Measurements from ENCODE around the gene AK1.

AK1 gene

DNA sequence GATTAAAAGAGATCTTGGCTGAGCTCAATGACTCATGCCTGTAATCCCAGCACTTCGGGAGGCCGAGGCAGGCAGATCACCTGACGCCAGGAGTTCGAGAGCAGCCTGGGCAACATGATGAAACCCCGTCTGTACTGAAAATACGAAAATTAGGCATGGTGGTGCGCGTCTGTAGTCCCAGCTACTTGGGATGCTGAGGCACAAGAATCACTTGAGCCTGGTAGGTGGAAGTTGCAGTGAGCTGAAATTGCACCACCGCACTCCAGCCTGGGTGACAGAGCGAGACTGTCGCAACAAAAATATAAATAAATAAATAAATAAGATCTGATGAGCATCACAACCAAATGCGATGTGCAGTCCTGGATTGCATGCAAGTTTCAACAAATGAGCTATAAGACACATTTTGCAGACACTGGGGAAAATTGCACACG is 14.3 kb downstream of the AK1 start:
- Histone ChIP-seq H3F3A (ENCODE audit: low read depth) (peaks cover 28% of the 10 kb centered on the region; the same call in 1 of the 2 replicates), H3K4me3 (ENCODE audit: low read length, poor library complexity, severe bottlenecking) (no peak overlapping the region), H3K79me2 (ENCODE audit: insufficient read depth, low read length) (no peaks in the 10 kb centered on the region), H3K27me3 (ENCODE audit: insufficient read depth, low read length, poor library complexity, severe bottlenecking) (no peaks in the 10 kb centered on the region), H2AFZ (ENCODE audit: low read length) (no peak overlapping the region), H4K20me1 (ENCODE audit: insufficient read depth, low read length, poor library complexity, severe bottlenecking) (no peaks in the 10 kb centered on the region), H3K9me3 (ENCODE audit: insufficient read depth, low read depth, low read length) (no peaks in the 10 kb centered on the region), H3K9me2 (replicated peaks; ENCODE audit: low read depth, low read length) (no peaks in the 10 kb centered on the region), H3K4me1 (ENCODE audit: insufficient read depth, low read length, poor library complexity, severe bottlenecking) (peaks cover 76% of the 10 kb centered on the region), H3K36me3 (ENCODE audit: insufficient read depth, low read length) (no peaks in the 10 kb centered on the region), H3K9ac (ENCODE audit: low read depth, low read length, poor library complexity, severe bottlenecking) (peak overlapping the region; percentile 69), H3K4me2 (ENCODE audit: low read depth, low read length, poor library complexity, severe bottlenecking) (peak overlapping the region; percentile 62)
- no peak for TF ChIP-seq EZH2phosphoT487 (IDR thresholded peaks at IDR 0.05; ENCODE audit: borderline replicate concordance)
- TF ChIP-seq, protein P1, sequence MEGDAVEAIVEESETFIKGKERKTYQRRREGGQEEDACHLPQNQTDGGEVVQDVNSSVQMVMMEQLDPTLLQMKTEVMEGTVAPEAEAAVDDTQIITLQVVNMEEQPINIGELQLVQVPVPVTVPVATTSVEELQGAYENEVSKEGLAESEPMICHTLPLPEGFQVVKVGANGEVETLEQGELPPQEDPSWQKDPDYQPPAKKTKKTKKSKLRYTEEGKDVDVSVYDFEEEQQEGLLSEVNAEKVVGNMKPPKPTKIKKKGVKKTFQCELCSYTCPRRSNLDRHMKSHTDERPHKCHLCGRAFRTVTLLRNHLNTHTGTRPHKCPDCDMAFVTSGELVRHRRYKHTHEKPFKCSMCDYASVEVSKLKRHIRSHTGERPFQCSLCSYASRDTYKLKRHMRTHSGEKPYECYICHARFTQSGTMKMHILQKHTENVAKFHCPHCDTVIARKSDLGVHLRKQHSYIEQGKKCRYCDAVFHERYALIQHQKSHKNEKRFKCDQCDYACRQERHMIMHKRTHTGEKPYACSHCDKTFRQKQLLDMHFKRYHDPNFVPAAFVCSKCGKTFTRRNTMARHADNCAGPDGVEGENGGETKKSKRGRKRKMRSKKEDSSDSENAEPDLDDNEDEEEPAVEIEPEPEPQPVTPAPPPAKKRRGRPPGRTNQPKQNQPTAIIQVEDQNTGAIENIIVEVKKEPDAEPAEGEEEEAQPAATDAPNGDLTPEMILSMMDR (conservative IDR thresholded peaks at IDR 0.05; ENCODE audit: low read length), result no peak

DNA sequence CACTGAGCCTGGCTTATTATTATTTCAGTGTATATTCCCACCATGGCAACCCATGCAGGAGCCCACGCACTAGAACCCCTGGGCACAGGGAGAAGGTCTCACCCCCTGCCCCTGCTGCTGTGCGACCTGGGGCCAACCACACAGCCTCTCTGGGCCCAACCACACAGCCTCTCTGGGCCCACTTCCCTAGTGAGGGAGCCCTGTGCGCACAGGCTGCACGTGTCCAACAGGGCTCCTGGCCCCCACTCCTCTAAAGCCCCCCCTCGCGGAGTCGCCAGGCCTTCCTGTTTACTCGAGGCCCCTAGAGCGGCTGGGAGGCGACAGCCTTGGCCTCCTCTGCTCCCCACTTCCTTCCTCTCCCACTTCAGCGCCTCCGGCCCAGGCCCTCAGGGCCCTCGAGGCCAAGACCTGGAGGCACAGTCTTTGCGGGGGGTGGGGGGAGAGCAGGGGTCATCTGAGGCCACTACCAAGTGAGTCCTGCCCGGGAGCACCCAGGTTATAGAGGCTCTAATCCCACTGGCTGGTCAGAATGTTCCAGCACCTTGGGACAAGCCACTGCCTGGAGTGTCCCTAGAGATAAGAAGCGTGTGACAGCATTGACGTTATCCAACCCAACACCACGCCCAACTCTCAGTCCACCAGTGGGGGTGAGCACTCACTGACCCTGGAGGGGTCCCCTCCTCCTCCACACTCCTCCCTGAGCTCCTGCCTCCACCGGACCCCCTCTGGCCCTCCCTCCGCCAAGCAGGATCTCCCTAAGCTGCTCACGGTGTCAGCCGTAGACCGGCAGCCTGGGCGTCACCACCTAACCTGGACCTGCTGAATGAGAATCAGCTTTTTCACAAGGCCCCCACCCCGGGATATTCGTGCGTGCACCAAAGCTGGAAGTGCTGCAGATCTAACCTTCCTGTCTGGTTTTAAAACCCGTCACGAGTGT is 15.1 kb downstream of the AK1 start:
- H3K9me2 ChIP-seq (replicated peaks; ENCODE audit: low read depth, low read length), result no peaks in the 10 kb centered on the region
- peaks cover 83% of the 10 kb centered on the region for H3K4me1 ChIP-seq (ENCODE audit: insufficient read depth, low read length, poor library complexity, severe bottlenecking)
- H2AFZ ChIP-seq (ENCODE audit: low read length), result no peak overlapping the region
- H3F3A ChIP-seq (ENCODE audit: low read depth), result peaks cover 28% of the 10 kb centered on the region; the same call in 1 of the 2 replicates
- H3K9ac ChIP-seq (ENCODE audit: low read depth, low read length, poor library complexity, severe bottlenecking), result peak overlapping the region; percentile 69
- H3K4me3 ChIP-seq (ENCODE audit: low read length, poor library complexity, severe bottlenecking), result peak overlapping the region; percentile 28
- TF ChIP-seq, protein P1 (conservative IDR thresholded peaks at IDR 0.05; ENCODE audit: low read length), result no peak
- TF ChIP-seq EZH2phosphoT487 (IDR thresholded peaks at IDR 0.05; ENCODE audit: borderline replicate concordance), result no peak
- no peaks in the 10 kb centered on the region for H3K36me3 ChIP-seq (ENCODE audit: insufficient read depth, low read length)
- no peaks in the 10 kb centered on the region for H4K20me1 ChIP-seq (ENCODE audit: insufficient read depth, low read length, poor library complexity, severe bottlenecking)
- H3K9me3 ChIP-seq (ENCODE audit: insufficient read depth, low read depth, low read length), result no peaks in the 10 kb centered on the region
- no peaks in the 10 kb centered on the region for H3K79me2 ChIP-seq (ENCODE audit: insufficient read depth, low read length)
- H3K27me3 ChIP-seq (ENCODE audit: insufficient read depth, low read length, poor library complexity, severe bottlenecking), result no peaks in the 10 kb centered on the region
- H3K4me2 ChIP-seq (ENCODE audit: low read depth, low read length, poor library complexity, severe bottlenecking), result peak overlapping the region; percentile 62

DNA sequence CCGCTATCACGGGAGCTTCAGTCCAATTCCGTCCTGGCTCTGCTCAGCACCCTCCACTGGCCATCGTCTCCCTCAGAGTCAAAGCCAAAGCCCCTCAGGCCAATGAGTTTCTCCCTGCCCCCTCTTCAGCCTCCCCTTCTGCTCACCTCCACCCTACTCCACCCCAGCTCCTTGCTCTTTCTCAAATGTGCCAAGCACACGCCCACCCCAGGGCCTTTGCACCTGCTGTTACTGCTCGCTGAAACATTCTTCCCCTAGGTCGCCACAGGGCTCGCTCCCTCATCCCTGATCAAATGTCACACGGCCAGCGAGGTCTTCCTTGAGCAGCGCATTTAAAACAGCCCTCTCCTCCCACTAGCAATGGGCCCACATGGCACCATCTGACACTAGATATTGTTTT is 16.7 kb downstream of the AK1 start:
- Histone ChIP-seq H3K4me1 (ENCODE audit: insufficient read depth, low read length, poor library complexity, severe bottlenecking) (peaks cover 89% of the 10 kb centered on the region), H3K9ac (ENCODE audit: low read depth, low read length, poor library complexity, severe bottlenecking) (peak overlapping the region; percentile 69), H3K36me3 (ENCODE audit: insufficient read depth, low read length) (no peaks in the 10 kb centered on the region), H3K9me2 (replicated peaks; ENCODE audit: low read depth, low read length) (no peaks in the 10 kb centered on the region), H3K4me2 (ENCODE audit: low read depth, low read length, poor library complexity, severe bottlenecking) (no peak overlapping the region), H2AFZ (ENCODE audit: low read length) (no peak overlapping the region), H3F3A (ENCODE audit: low read depth) (peaks cover 24% of the 10 kb centered on the region; the same call in 1 of the 2 replicates), H3K9me3 (ENCODE audit: insufficient read depth, low read depth, low read length) (no peaks in the 10 kb centered on the region), H3K27me3 (ENCODE audit: insufficient read depth, low read length, poor library complexity, severe bottlenecking) (no peaks in the 10 kb centered on the region), H3K79me2 (ENCODE audit: insufficient read depth, low read length) (no peaks in the 10 kb centered on the region), H3K4me3 (ENCODE audit: low read length, poor library complexity, severe bottlenecking) (no peak overlapping the region), H4K20me1 (ENCODE audit: insufficient read depth, low read length, poor library complexity, severe bottlenecking) (no peaks in the 10 kb centered on the region)
- TF ChIP-seq, protein P1 (conservative IDR thresholded peaks at IDR 0.05; ENCODE audit: low read length), result no peak
- TF ChIP-seq EZH2phosphoT487 (IDR thresholded peaks at IDR 0.05; ENCODE audit: borderline replicate concordance), result no peak

Measured in Loucy (cell line).